SH-SY5Y (cell line): ENCODE data around the gene GIGYF2.

Source experiments
- GATA2 ChIP-seq: IDR thresholded peaks from 2 replicates; pipeline ENCODE4 v1.6.1; 2011; ENCODE audit warnings: mild to moderate bottlenecking, low read depth, low read length
- GATA3 ChIP-seq: IDR thresholded peaks from 2 replicates; pipeline ENCODE4 v1.6.1; 2011; ENCODE audit warnings: low read depth, mild to moderate bottlenecking, low read length, moderate library complexity

- TF ChIP-seq GATA3 (no peak), GATA2 (no peak)
Observed at GRCh38 chr2:232884001-232884421, 186.9 kb downstream of the GIGYF2 start.
